Natural killer cell (primary cell): ENCODE results near the gene MMRN2. TPM values are rescaled to one million over a fixed set of nuclear protein-coding genes. Genes with fewer than 3 reads are reported as not detected.

Experiments
- ATAC-seq, 3 donors: fragments of 150-1000 bp in 2 of 3; fragments of 200-7000 bp in 1 of 3; cut with Tn5 transposase; 1 replicate in 1 of 3; 2 replicates in 2 of 3; pipeline ENCODE4 v1.10.0; 2021; ENCODE audit warnings: mild to moderate bottlenecking in 2 of 3, moderate library complexity in 2 of 3
- DNase-seq, 2 donors: peaks; one replicate each; pipeline versions ENCODE4 v3.0.0 to v3.0.0-alpha.2; 2013 to 2021; ENCODE audit warnings: mixed read lengths in 1 of 2
- H3K27ac ChIP-seq: one replicate; pipeline ENCODE4 v1.5.1; 2013; ENCODE audit warnings: mild to moderate bottlenecking, low read length
- H3K27me3 ChIP-seq: one replicate; pipeline ENCODE4 v1.6.1; 2013; ENCODE audit warnings: low read length; ENCODE audit not compliant: control insufficient read depth, insufficient read depth
- H3K36me3 ChIP-seq: one replicate; pipeline ENCODE4 v1.6.1; 2013; ENCODE audit warnings: low read length; ENCODE audit not compliant: control insufficient read depth, insufficient read depth
- H3K4me1 ChIP-seq: one replicate; pipeline ENCODE4 v1.6.1; 2013; ENCODE audit warnings: low read length; ENCODE audit not compliant: control insufficient read depth, insufficient read depth
- H3K4me3 ChIP-seq: one replicate; pipeline ENCODE4 v1.5.1; 2013; ENCODE audit warnings: low read length
- H3K9me3 ChIP-seq: one replicate; pipeline ENCODE4 v1.6.1; 2013; ENCODE audit warnings: low read length; ENCODE audit not compliant: control insufficient read depth, insufficient read depth
- H3K27ac Mint-ChIP-seq, 2 donors: one replicate each; pipeline ENCODE4 v1.8.0; 2022; ENCODE audit warnings: mild to moderate bottlenecking in 2 of 2, mixed read lengths in 2 of 2, moderate library complexity in 1 of 2
- H3K27me3 Mint-ChIP-seq, 2 donors: one replicate each; pipeline ENCODE4 v1.8.0; 2022; ENCODE audit warnings: low read depth in 2 of 2, mixed read lengths in 2 of 2
- H3K36me3 Mint-ChIP-seq: one replicate; pipeline ENCODE4 v1.8.0; 2022; ENCODE audit warnings: mixed read lengths
- H3K4me1 Mint-ChIP-seq, 2 donors: one replicate each; pipeline ENCODE4 v1.8.0; 2022; ENCODE audit warnings: mixed read lengths in 2 of 2
- H3K4me3 Mint-ChIP-seq: one replicate; pipeline ENCODE4 v1.8.0; 2022; ENCODE audit warnings: mild to moderate bottlenecking, moderate library complexity, mixed read lengths
- H3K9me3 Mint-ChIP-seq, 2 donors: one replicate each; pipeline ENCODE4 v1.8.0; 2022; ENCODE audit warnings: mixed read lengths in 2 of 2
- CTCF ChIP-seq: fragments of 200-600 bp; IDR thresholded peaks from one replicate; pipeline ENCODE4 v1.8.0; 2022; ENCODE audit warnings: antibody characterized with exemption
- WGBS: methylation state at CpG from one replicate; pipeline ENCODE4 v1.1.7; 2013; ENCODE audit warnings: missing lambda C conversion rate; ENCODE audit not compliant: insufficient coverage; 5-methylcytosine and 5-hydroxymethylcytosine counted together
- intact Hi-C: fragments of 100-400 bp; cut with micrococcal nuclease; formaldehyde crosslinking; loops from one replicate; pipeline ENCODE4 v1.14.2; 2022
- total RNA-seq, 4 donors: library from RNA; stranded (reverse); fragments of 120-200 nt in 1 of 4; gene quantifications; one replicate each; pipeline versions ENCODE4 v1.2.3 to v1.2.4, GENCODE V29; 2013 to 2022

MMRN2 gene
- total RNA-seq, 3 donors from 2014 or later (not counting 1 experiment from before 2014, with no cell fraction given): 1.3 TPM; not detected in 2

GRCh38 chr10:86971232-86971991 lies 14.0 kb upstream of the MMRN2 start:
- peak; percentile 85 to 94 for DNase-seq

GRCh38 chr10:86970982-86971231 lies 13.5 kb upstream of the MMRN2 start:
- no peaks in the 10 kb centered on the region for H3K9me3 Mint-ChIP-seq
- H3K27me3 Mint-ChIP-seq: peaks cover 0 to 7% of the 10 kb centered on the region in 2 donors
- peaks cover 12 to 38% of the 10 kb centered on the region in 2 donors for H3K4me1 Mint-ChIP-seq
- H3K4me3 Mint-ChIP-seq: peak overlapping the region; percentile 90
- Histone ChIP-seq H3K9me3 (no peaks in the 10 kb centered on the region), H3K27me3 (no peaks in the 10 kb centered on the region), H3K4me3 (peak overlapping the region; percentile 60), H3K27ac (peak overlapping the region; percentile 80), H3K36me3 (no peaks in the 10 kb centered on the region), H3K4me1 (peaks cover 51% of the 10 kb centered on the region)
- ATAC-seq (no peak), DNase-seq (no peak)
- under 1% methylated on average over 20 of the region's 20 CpGs for WGBS
- TF ChIP-seq CTCF: no peak
- no peaks in the 10 kb centered on the region for H3K36me3 Mint-ChIP-seq
- H3K27ac Mint-ChIP-seq: peak overlapping the region; percentile 81 to 93
- intact Hi-C loops: loop anchor here (1.0 kb wide), 1 partner anchor 123 kb away; the partner anchor contains the start of gene GLUD1

More at GRCh38 chr10:86971232-86971991, 14.0 kb upstream of the MMRN2 start:
- H3K4me1 Mint-ChIP-seq: peaks cover 7 to 33% of the 10 kb centered on the region in 2 donors
- no peaks in the 10 kb centered on the region for H3K9me3 Mint-ChIP-seq
- H3K4me3 Mint-ChIP-seq: peak overlapping the region; percentile 90
- peaks cover 0 to 7% of the 10 kb centered on the region in 2 donors for H3K27me3 Mint-ChIP-seq
- intact Hi-C loops: loop anchor here (1.0 kb wide), 1 partner anchor 123 kb away; the partner anchor contains the start of gene GLUD1
- peak; percentile 87 to 92 (median 88) for ATAC-seq
- Histone ChIP-seq H3K36me3 (no peaks in the 10 kb centered on the region), H3K4me3 (peak overlapping the region; percentile 60), H3K9me3 (no peaks in the 10 kb centered on the region), H3K27me3 (no peaks in the 10 kb centered on the region), H3K4me1 (peaks cover 46% of the 10 kb centered on the region), H3K27ac (peak overlapping the region; percentile 80)
- 5% methylated on average over 66 of the region's 66 CpGs for WGBS
- H3K36me3 Mint-ChIP-seq: no peaks in the 10 kb centered on the region
- TF ChIP-seq CTCF: no peak
- peak overlapping the region; percentile 81 to 93 for H3K27ac Mint-ChIP-seq

- no peaks in the 10 kb centered on the region for H3K36me3 Mint-ChIP-seq
Observed at GRCh38 chr10:86970162-86970981, 13.0 kb upstream of the MMRN2 start.

More at GRCh38 chr10:86970162-86970981, 13.0 kb upstream of the MMRN2 start:
- no peak for TF ChIP-seq CTCF
- peak overlapping the region; percentile 80 for H3K27ac ChIP-seq
- H3K27me3 ChIP-seq: no peaks in the 10 kb centered on the region
- no peak for ATAC-seq
- peak overlapping the region; percentile 90 for H3K4me3 Mint-ChIP-seq
- peaks cover 14 to 44% of the 10 kb centered on the region in 2 donors for H3K4me1 Mint-ChIP-seq
- peaks cover 0 to 7% of the 10 kb centered on the region in 2 donors for H3K27me3 Mint-ChIP-seq
- peak overlapping the region; percentile 60 for H3K4me3 ChIP-seq
- peak in 1 of 2 donors; percentile 28 for DNase-seq
- peaks cover 54% of the 10 kb centered on the region for H3K4me1 ChIP-seq
- no peaks in the 10 kb centered on the region for H3K9me3 ChIP-seq
- H3K9me3 Mint-ChIP-seq: no peaks in the 10 kb centered on the region
- 48% methylated on average over 30 of the region's 30 CpGs for WGBS
- intact Hi-C loops: no loop called here
- no peaks in the 10 kb centered on the region for H3K36me3 ChIP-seq
- H3K27ac Mint-ChIP-seq: peak overlapping the region; percentile 81 to 93
